ENCODE measurements around the gene CNGB1. TPM values are rescaled to one million over a fixed set of nuclear protein-coding genes. Genes with fewer than 3 reads are reported as not detected.
"Not testable (repeated sequence)": the region's sequence is repeated elsewhere in the genome, so short reads cannot be mapped to it uniquely, and the experiment has no call there.

CNGB1 gene
- polyA plus RNA-seq, 5 donors: 0.04 to 0.13 (median 0.08) TPM; not detected in 1

DNA sequence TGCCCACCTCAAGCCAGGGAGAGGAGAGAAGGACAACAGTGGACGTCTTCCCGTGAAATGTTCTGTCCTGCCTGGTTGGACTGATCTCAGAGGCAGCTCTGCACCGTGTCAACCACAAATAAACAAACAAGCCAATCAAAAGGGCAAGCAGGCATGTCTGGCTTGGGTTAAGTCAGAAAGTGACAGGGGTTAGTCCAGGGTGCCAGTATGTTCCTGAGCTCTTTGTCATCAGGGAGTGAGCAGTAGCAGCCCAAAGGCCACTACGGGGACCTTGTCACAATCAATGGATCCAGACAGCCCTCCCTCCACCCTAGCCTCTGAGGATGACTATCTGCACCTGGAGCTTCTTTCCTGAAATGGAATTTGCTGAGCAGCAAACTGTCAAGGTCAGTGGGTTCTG lies 35.0 kb downstream of the CNGB1 start:
- no peak for DNase-seq

GRCh38 chr16:57930533-57930932 lies 40.4 kb downstream of the CNGB1 start:
- no peak for DNase-seq

DNA sequence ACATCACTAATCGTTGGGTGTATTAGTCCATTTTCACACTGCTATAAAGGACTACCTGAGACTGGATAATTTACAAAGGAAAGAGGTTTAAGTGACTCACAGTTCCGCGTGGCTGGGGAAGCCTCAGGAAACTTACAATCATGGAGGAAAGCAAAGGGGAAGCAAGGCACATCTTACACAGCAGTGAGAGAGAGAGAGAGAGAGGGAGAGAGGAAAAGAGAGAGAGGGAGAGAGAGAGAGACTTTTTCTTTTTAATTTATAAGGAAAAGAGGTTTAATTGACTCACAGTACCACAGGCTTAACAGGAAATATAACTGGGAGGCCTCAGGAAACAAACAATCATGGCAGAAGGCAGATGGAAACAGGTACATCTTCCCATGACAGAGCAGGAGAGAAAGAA lies 41.7 kb downstream of the CNGB1 start:
- no peak for DNase-seq

GRCh38 chr16:57926041-57926440 lies 44.9 kb downstream of the CNGB1 start:
- no peak for DNase-seq

- DNase-seq: no peak
Observed at GRCh38 chr16:57925310-57925709, 45.6 kb downstream of the CNGB1 start.

GRCh38 chr16:57924514-57924913 lies 46.4 kb downstream of the CNGB1 start:
- DNase-seq: no peak

- DNase-seq: no peak
Observed at GRCh38 chr16:57923841-57924240, 47.1 kb downstream of the CNGB1 start.

DNA sequence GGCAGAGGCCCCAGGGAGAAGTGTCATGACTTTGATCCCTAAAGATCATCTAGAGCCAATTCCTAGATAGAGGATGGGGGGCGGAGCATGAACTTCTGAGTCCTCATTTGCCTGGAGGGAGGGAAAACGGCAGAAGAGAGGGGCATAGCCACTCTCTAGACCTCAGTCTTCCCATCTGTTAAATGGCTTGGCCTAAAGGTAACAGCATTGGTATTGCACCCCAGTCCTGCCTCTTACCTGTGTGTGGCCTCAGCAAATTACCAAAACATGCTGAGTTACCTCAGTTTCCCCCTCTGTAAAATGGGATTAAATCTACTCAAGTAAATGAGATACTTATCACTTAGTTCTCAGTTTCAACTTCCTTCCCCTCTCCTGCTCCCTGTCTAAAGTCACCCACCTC lies 47.5 kb downstream of the CNGB1 start:
- DNase-seq: no peak

DNA sequence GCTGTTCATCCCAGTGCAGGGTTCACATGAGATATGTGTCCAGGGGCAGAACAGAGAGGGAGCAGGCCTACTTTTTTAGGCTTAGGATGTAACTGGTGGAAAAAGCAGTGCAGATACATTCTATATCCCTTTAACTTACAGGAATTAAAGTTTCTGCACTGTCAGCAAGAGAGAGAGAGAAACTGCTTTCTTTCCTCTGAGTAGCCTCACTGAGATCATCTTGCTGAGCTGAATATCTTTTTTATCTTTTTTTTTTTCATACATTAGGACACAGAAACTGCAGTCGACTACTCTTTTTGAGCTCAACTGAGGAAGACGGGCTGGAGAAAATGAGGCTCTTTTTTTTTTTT lies 50.1 kb downstream of the CNGB1 start:
- DNase-seq: no peak

GRCh38 chr16:57920215-57920879 lies 50.6 kb downstream of the CNGB1 start:
- DNase-seq: no peak

DNA sequence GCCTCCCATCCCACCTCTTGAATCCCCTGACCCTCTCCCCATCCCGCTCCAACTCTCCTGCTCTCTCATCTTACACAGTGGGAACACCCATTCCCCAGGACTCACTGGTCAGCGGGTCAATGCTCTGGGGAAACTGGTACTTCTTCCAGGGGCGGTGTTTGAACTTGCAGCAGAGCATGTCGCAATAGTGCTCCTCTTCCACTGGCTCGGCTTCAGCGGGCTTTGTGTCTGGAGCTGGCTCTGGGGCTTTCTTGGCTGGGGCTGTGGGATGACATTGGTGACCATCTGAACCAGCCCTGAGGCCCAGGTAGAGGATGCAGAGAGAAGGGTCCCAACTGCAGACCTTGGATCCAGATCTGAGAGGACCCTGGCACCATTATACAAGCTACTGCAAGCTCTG lies 51.9 kb downstream of the CNGB1 start:
- DNase-seq: no peak

DNA sequence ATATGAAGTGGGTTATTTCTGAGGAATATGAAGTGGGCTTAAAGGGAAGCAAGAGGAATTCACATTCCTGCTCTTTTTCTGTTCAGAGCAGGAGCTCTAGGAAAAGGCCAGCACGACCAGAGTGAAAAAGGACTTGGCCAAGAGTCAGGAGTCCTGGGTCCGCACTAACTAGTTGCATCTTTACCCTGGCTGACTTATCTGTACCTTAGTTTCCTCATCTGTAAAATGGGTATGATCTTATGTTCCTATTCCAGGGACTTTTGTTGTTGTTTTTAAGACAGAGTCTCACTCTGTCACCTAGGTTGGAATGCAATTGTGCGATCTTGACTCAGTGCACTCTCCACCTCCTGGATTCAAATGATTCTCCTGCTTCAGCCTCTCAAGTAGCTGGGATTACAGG lies 52.5 kb downstream of the CNGB1 start:
- DNase-seq: no peak

GRCh38 chr16:57917929-57918328 lies 53.0 kb downstream of the CNGB1 start:
- not testable (repeated sequence) for DNase-seq

DNA sequence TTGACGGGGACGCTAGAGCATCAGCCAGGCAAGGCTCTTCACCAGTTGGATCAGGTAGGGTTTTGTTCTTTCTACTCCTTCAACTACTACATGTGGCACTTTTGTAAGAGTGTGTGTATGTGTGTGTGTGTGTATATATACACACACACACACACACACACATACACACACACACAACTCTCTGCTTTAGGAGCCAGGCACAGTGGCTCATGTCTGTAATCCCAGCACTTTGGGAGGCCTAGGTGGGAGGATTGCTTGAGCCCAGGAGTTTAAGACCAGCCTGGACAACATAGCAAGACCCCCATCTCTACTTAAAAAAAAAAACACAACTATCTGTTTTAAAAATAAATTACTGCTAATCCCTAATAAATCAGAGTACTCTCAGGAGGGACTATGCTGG lies 53.4 kb downstream of the CNGB1 start:
- not testable (repeated sequence) for DNase-seq

DNA sequence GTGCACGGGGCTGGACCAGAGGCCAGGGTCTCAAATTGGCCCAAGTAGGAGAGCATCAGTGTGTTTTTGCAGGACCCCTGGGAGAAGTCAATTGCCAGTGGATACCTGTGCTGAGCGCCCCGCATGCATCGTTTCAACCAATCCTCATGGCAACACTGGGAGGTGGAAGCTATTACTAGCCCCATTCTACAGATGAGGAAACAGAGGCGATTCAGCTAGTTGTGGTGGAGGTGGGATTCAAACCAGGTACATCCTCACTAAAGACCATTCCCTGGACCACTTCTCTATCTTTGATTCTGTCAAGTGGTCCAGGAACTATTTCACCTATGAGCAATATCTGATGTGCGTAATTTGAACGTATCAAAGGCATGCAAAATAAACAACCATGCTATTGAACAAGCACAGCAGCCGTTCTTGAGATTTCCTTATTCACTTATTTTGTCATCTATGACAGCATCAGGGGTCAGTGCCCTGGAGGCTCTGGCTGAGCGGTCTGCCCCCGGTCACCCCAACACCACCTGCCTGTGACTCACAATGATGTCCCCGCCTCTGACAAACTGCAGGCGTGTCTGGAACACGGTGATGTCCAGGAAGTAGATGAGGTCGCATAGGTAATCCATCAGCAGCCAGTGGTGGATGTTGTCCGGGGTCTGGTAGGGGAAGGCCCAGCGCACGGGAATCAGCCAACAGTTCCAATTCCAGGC lies 54.0 kb downstream of the CNGB1 start:
- DNase-seq: no peak

- DNase-seq: no peak
Observed at GRCh38 chr16:57915811-57916488, 55.0 kb downstream of the CNGB1 start.

DNA sequence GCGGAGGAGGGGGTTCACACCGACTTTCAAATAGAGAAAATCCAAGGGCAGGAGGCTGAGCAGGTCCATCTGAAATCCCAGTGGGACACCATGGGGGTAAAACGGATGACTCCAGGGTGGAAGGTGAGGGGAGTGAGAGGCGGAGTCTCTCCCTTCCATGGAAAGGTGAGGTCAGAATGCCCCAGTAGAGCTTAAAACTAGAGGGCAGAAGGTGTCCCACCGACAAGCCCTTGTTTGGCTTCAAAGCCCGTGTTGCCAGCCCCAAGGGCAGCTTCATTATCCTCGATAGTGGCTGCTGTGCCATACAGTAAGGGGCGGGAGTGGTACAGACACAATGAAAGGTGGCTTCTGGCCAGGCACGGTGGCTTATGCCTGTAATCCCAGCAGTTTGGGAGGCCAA lies 55.7 kb downstream of the CNGB1 start:
- DNase-seq: no peak

GRCh38 chr16:57914244-57915173 lies 56.4 kb downstream of the CNGB1 start:
- DNase-seq: no peak

GRCh38 chr16:57912529-57913260 lies 58.2 kb downstream of the CNGB1 start:
- no peak for DNase-seq

- no peak for DNase-seq
Observed at GRCh38 chr16:57911743-57912142, 59.2 kb downstream of the CNGB1 start.

- DNase-seq: no peak
Observed at GRCh38 chr16:57910696-57911095, 60.2 kb downstream of the CNGB1 start.
